GM19099 (cell line): ENCODE measurements around the gene KAZN.

ENCODE experiments used
- POLR2A ChIP-seq: IDR thresholded peaks from 3 replicates; pipeline ENCODE4 v1.6.1; 2011; ENCODE audit warnings: low read depth; ENCODE audit not compliant: insufficient read length; ENCODE audit errors: extremely low read depth

Gene KAZN

DNA sequence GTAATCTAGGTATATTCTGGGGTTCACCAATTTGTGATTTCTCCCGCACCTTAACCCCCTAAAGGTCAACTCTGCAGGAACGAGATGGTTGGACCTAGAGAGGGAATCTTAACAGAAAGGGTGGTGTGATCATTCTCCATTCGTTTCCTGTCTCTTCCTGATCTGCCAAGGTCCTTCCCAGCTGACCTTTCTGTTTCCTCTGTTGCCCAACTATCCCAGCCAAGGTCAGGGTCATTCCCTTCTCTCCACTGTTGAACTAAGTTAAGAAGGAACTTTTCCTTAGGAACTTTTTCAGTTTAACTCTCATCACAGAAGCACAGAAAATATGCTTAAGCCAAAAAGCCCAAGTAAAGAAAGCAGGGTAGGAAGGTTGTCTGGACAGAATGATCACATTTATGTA, 49.3 kb downstream of the KAZN start:
- no peak for TF ChIP-seq POLR2A

- TF ChIP-seq POLR2A = no peak
Observed at GRCh38 chr1:14648391-14648790, 49.9 kb downstream of the KAZN start.

DNA sequence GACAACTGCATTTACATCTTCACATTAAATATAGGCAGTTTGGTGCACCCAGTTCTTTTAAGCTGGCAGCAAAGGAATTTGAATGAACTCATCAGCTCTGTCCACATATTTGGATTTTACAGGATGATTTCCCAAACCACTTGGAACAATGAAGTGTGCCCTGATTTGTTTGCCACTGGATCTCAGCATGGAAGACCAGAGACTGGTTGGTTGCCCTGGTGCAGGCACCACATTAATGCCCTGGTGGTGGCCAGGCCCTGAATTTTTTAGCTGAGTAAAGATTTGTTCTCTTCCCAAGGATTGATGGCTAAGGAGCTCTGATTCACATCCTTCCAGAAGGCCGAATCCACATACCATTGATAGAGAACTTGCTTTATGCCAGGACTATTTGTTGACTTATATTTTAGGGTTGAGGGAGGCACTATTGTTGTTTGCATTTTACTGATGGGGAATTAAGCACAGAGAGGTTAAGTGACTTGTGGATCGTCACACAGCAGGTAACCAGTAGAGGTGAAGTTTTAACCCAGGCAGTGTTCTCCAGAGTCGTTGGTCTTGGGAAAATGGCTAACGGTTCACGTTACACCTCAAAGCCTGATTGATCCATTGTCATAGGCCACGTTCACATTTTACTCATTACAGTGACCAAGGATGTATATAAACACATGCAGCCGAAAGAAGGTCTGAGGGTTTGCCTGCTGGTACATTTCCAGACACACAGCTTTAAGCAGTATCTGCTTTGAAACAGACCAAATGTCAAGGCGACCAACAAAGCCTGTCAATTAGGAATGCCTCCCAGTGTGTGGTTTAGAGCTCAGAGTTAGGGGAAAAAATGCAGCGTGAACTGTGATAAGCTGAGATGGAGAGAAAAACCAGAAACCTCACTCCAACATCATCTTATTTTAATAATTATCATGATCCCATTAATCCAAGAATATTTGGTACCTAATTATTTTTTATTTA, 50.7 kb downstream of the KAZN start:
- TF ChIP-seq POLR2A = no peak

- TF ChIP-seq POLR2A = no peak
Observed at GRCh38 chr1:14649976-14650375, 51.5 kb downstream of the KAZN start.

GRCh38 chr1:14650951-14651350, 52.5 kb downstream of the KAZN start:
- TF ChIP-seq POLR2A = no peak

- TF ChIP-seq POLR2A = no peak
Observed at GRCh38 chr1:14652840-14653239, 54.4 kb downstream of the KAZN start.

DNA sequence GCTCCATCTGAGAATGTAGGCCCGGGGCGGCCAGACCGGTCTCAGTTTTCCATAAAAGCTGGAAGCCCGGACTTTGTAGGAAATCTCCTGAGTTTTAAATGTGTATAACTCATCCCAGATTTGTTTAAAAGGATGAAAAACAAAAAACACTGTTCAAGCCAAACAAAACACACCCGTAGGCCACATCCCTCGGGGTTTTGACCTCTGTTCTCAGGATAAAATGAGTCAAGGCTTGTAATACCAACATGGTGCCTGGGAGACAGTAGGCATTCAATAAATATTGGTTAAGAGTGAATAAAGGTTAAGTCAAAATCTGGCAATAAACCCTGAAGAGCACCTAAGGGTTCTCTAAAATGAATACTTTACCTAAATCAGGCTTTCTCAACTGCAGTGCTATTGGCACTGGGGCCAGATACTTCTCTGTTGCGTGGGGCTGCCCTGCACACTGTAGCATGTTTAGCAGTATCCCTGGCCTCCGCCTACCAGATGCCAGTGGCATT, 55.0 kb downstream of the KAZN start:
- no peak for TF ChIP-seq POLR2A

DNA sequence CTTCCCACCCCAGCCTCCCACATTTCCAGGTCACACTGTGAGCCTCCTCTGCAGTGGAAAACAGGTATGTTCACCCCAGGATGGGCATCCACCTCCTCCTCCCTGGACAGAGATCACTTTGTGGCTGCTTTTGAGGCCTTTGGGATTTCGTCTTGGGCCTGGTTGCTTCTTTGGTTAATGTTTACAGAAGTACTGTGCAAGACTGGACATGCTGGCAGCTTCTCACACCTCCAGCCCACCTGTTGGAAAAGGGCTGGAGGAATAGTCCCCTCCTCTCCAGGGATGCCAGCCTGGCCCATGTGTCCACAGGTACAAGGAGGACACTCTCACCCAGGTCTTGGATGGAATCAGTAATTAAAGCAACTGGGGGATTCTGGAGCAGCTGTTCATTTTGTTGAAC, 56.1 kb downstream of the KAZN start:
- TF ChIP-seq POLR2A = no peak

DNA sequence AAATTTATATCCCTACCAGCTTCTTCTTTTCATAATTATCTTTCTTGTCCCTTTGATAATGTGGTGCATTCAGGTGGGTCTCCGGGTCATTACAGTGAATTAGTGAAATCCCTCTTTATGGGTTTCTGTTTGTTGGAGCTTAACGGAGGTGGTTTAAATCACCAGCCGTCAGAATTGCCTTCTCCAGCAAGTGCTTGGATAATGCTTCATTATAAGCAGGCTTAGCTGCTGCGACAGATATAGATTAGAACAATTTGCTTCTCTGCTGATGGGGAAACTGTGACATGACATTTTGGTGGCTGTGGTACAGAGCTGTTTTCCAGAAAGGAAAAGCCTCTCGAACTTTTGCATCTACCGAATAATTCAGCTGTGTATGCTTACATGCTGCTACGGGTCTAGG, 56.9 kb downstream of the KAZN start:
- TF ChIP-seq POLR2A = no peak

- no peak for TF ChIP-seq POLR2A
Observed at GRCh38 chr1:14656384-14656937, 58.0 kb downstream of the KAZN start.

DNA sequence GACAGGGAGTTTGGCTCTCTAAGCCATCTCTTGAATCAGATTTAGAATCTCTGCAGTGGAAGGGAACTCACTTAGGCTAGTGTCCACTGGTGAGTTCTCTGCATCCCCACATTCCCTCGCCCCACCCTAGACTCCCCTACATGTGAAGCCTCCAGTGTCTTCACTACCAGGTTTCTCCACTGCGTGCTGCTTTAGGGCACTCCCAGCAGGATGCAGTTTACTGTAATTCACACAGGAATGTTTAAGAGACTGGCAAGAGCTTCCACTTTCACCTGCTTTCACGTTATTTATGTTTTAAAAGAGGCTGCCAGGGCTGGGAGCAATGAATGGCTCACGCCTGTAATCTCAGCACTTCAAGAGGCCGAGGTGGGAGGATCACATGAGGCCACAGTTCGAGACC, 60.2 kb downstream of the KAZN start:
- no peak for TF ChIP-seq POLR2A

GRCh38 chr1:14659913-14660312, 61.4 kb downstream of the KAZN start:
- TF ChIP-seq POLR2A = no peak

- TF ChIP-seq POLR2A = no peak
Observed at GRCh38 chr1:14660801-14661200, 62.3 kb downstream of the KAZN start.

DNA sequence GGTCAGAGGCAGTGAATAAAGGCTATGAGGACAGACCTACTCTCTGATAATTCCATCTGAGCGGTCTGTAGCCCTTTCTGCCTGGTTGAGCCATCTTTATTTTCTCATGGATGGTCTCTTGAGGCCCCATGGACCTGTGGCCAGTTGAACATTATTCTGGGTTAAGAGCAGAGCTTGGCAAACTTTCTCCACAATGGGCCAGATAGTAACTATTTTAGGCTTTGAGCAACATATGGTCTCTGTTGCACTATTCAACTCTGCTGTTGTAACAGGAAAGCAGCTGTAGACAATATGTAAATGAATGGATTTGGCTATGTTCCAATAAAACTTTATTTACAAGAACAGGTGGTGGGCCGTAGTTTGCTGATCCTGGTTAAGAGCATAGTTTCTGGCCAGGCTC, 62.7 kb downstream of the KAZN start:
- TF ChIP-seq POLR2A = no peak

DNA sequence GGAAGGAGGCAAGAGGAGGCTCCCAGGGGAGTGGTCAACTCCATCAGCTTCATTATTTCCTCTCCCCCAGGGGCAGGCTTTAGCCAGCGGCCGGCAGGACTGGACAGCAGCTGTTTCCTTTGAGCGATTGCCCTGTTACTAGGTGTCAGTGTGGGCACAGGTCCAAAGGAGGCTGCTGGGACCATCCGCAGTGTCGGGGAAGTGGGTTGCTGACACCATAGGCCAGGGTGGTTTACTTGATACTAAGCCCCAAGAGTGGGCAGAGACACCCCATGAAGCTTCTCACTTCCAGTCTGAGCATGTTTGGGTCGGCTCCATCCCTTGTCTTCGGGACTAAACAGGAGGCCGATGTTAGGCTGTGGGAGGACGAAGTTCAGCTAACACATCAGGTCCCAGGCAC, 63.6 kb downstream of the KAZN start:
- no peak for TF ChIP-seq POLR2A

GRCh38 chr1:14663773-14664172, 65.3 kb downstream of the KAZN start:
- no peak for TF ChIP-seq POLR2A

GRCh38 chr1:14666373-14666772, 67.9 kb downstream of the KAZN start:
- TF ChIP-seq POLR2A = no peak

DNA sequence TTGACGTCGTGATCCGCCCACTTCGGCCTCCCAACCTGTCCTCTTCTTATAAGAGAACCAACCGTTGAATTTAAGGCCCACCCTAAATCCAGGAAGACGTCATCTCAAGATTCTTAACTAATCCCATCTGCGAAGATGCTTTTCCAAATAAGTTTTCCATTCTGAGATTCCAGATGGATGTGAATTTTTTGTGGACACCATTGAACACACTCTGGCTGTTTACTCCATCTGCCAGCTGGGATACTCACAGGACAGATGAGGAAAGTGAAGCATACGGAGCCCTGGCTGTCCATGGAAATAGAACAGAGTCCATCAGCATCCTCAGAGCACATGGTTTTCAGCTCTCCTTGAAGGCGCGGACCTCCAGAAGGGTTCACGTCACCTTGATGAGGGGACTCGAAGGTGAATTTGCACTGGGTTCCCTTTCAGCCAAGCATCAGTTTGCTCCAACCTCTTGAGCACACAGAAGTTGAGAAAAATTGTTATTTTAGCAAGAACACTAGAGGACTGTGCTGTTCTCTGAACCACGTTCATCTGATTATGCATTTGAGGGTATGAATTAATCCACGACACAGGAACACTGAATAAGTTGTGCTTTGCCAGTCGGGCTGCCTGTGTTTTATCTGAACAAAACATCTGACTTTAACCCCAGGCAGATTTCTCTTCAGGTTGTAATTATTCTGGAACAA, 68.6 kb downstream of the KAZN start:
- TF ChIP-seq POLR2A = no peak
